DMS 273 (cell line): ENCODE data around the gene PPP1R36.
"Not testable (repeated sequence)": the region's sequence is repeated elsewhere in the genome, so short reads cannot be mapped to it uniquely, and the experiment has no call there.

Experiments
- DNase-seq: peaks from one replicate; lab custom pipeline; 2025; ENCODE audit not compliant: unreplicated experiment; lab: John Stamatoyannopoulos, UW

Gene PPP1R36

GRCh38 chr14:64549791-64550620, at the start of gene PPP1R36:
Gene PPP1R36, plus strand, starts transcription at chr14:64549961. Its CDS starts 37 bp downstream, at chr14:64549998.
- DNase-seq: peak; percentile 90

DNA sequence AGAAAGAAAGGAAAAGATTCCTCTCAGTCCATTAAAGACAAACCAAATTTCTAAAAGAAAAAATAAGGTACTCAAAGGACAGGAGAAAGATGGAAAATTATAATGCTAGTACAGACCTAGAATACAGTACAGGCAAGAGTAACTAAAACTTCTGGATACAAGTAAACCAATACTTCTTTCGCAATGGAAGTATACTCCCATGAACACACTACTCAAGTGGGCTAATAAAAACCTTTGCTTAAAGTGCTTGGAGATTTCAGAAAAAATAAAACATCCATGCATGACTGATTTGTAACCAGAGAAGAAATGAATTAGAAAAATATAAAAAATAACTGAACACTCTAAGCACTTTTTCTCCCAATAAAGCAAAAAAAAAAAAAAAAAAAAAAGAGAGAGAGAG, 49.7 kb upstream of the PPP1R36 start:
- no peak for DNase-seq

- peak; percentile 34 for DNase-seq
These were observed 48.2 kb upstream of the PPP1R36 start for GRCh38 chr14:64501411-64502171.

DNA sequence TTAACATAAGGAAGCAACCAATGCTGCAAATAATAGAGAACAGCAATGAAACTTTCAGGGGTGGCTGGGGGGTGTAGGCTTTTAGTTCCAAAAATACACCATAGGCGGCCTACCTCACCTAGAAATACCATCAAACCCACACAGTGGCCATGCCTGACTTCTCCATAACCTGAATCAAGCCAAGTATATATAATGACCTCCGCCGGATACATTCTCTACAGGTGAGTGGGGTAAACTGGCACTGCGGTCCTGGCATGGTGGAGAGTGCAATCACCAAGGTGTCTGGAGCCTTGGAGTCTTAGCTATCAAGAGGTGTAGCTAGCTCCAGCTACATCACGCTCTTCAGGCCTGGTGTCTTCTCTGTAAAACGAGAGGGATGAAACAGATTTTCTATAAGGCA, 47.3 kb upstream of the PPP1R36 start:
- no peak for DNase-seq

DNA sequence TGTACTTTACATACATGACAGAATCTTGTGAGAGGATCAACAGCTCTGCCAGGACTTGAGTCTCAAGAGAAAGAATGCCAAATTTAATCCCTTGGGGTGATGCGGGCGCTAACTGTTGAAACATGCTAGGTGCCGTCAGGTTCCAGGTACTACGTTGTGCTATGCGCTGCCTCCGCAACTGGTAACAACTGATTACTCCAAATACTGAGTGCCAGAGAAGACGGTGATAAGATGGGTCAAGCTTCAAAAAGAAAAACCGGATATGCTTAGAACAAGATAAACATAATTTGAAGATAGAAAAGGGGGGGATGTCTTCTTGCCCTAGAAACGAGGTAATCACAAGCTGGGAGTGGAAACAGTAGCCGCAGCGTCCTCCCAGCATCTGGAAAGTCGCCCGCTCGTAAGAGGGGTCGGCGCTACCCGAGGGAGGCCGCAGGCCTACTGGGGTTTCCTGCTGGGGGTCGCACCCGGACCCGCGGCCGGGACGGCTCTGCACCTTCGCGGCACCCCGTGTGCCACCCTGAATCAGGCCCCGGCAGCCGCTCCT, 46.8 kb upstream of the PPP1R36 start:
- peak; percentile 73 for DNase-seq

GRCh38 chr14:64503434-64504309, 46.1 kb upstream of the PPP1R36 start, which contains the start of gene ZBTB25:
Gene ZBTB25, minus strand, starts transcription at chr14:64503838. Its CDS starts 13,305 bp downstream, at chr14:64490533.
- DNase-seq: peak; percentile 98

- peak; percentile 95 for DNase-seq
These were observed 45.4 kb upstream of the PPP1R36 start, which contains the start of gene ZBTB1 for GRCh38 chr14:64504310-64504896. Gene ZBTB1, plus strand, starts transcription at chr14:64504770. Its CDS starts 16,735 bp downstream, at chr14:64521505.

- DNase-seq: peak; percentile 96
These were observed 44.6 kb upstream of the PPP1R36 start for GRCh38 chr14:64504897-64505794.

- DNase-seq: peak; percentile 14
These were observed 43.0 kb upstream of the PPP1R36 start for GRCh38 chr14:64506721-64507120.

- DNase-seq: no peak
These were observed 42.2 kb upstream of the PPP1R36 start for GRCh38 chr14:64507376-64508156.

DNA sequence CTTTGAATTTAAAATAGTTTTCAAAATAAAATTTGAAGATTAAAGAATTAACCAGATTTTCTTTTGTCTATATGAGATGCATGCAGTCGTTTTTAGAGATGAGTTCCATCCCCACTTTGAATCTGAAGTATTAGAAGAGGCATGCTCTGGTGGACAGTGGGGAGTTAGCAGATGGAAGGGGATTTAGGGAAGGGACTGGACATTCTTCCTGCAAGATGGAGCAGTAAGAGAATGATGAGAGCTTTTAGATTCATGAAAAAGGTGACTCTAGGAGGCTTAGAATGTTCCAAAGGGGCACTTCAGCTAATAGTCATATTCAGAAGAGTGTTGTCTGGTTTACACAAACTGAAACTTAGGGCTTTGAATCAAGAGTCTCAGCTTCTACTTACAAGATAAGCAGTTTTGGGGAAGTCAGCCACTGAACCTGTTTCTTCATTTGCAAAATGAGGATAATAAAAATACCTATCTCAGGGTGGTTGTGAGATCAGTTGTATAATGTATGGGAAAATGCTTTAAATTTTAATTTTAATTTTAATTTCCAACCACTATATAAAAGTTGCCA, 41.5 kb upstream of the PPP1R36 start:
- no peak for DNase-seq

DNA sequence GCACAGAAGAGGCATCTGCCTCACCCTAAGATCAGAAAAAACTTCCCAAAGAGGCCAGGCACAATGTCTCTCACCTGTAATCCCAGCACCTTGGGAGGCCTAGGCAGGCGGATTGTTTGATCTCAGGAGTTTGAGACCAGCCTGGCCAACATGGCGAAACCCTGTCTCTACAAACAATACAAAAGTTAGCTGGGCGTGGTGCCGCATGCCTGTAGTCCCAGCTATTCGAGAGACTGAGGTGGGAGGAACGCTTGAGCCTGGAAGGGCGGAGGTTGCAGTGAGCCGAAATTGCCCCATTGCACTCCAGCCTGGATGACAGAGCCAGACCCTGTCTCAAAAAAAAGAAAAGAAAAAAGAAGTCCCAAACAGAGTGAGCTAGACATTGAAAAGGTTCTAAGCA, 40.7 kb upstream of the PPP1R36 start:
- no peak for DNase-seq

DNA sequence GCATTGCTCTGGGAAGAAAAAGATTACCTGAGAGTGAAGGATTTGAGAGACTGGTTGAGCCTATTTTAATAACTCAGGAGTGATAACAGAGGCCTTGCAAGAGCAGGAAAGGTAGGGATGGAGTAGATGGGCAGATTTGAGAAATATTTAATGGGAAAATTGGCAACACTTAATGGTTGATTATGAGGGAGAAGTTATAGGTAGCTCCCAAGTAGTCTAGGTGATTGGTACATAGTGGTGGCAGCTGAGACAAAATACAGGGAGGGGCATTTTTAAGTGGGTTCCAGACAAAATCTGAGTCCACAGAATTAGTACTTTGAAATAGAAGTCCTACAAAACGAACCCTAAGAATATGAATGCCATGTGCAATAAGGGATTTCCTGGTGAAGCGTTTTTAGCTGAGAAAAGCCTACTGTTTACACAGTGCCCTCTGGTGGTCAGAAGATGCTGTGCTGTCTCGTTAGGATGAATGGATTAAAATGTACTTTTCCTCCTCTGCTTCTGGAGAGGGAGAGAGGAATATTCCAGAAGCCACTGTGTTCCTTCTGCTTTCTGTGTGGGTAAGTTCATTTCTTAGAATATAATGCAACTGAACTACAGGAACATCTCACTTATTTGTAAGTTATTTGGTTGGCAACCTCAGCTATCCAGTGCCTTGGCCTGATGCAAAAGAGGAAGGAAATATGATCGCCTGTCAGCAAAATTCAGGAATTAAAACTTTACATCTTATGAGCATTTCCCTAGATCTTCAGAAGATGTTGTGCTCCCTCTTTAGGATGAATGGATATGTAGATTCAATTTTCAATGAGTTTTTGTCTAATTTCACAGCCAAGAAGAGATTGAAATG, 38.7 kb upstream of the PPP1R36 start:
- peak; percentile 89 for DNase-seq

DNA sequence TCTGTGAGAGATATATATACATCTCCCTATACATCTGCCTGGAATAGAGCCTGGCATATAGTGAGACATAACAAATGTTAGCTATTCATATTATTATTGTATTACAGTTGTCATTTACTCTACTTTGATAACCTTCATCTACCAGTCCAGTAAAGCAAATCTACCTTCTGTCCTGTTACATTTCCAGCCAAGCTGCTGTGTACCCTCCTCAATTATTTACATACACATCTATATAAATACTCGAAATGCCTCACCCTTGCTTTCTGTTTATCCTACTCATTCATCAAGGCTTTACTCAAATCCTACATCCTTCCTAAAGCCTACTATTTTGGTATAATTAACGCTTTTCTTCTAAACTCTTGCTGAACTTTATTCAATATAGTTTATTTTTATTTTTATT, 36.5 kb upstream of the PPP1R36 start:
- no peak for DNase-seq

GRCh38 chr14:64515053-64515452, 34.7 kb upstream of the PPP1R36 start:
- no peak for DNase-seq

DNA sequence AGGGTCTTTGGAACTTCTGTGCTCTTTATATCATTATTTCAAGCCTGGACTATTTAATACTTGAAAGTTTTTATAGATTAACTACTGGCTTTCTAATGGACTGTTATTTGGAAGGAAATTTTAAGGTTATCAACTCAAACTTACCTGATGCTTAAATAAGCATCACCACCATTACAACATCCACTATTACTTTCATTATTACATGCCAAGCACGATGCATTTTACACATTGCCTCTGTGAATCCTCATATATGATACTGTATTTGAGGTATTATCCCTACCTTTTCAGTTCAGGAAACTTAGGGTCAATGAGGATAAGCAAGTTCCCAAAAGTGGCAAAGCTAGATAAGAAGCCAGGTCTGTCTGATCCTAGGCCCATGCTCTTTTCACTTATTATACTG, 32.8 kb upstream of the PPP1R36 start:
- no peak for DNase-seq

GRCh38 chr14:64517667-64518066, 32.1 kb upstream of the PPP1R36 start:
- not testable (repeated sequence) for DNase-seq
